ENCODE data around the gene ADAMTS2. TPM values are rescaled to one million over a fixed set of nuclear protein-coding genes. Genes with fewer than 3 reads are reported as not detected.

Gene ADAMTS2
- total and polyA plus RNA-seq, 12 donors, result 4.3 to 70.3 (median 22.4) TPM

GRCh38 chr5:179376701-179377420 lies 31.6 kb upstream of the ADAMTS2 start:
- Histone ChIP-seq H3K27ac (no peak overlapping the region), H3K9me3 (replicated peaks in 1 of 3) (no peaks in the 10 kb centered on the region), H3K27me3 (no peaks in the 10 kb centered on the region), H3K4me1 (replicated peaks in 1 of 2) (no peaks in the 10 kb centered on the region), H3K36me3 (replicated peaks in 1 of 2) (no peaks in the 10 kb centered on the region), H3K4me3 (no peak overlapping the region)
- 81 to 89% (median 86%) methylated on average over 16 to 19 of the region's 19 CpGs for WGBS, 4 donors
- DNase-seq, result no peak
- no peak for TF ChIP-seq CTCF (IDR thresholded peaks at IDR 0.05)
- no peak for TF ChIP-seq POLR2A (IDR thresholded peaks at IDR 0.05)
- intact Hi-C loops (cut with DNase I), result no loop called here

GRCh38 chr5:179375831-179376365 lies 30.6 kb upstream of the ADAMTS2 start:
- TF ChIP-seq POLR2A (IDR thresholded peaks at IDR 0.05), result no peak
- TF ChIP-seq CTCF (IDR thresholded peaks at IDR 0.05), result no peak
- intact Hi-C loops (cut with DNase I), result no loop called here
- no peak for DNase-seq
- H3K4me3 ChIP-seq, result no peak overlapping the region
- no peaks in the 10 kb centered on the region for H3K9me3 ChIP-seq (replicated peaks in 1 of 3)
- no peaks in the 10 kb centered on the region for H3K27me3 ChIP-seq
- H3K27ac ChIP-seq, result no peak overlapping the region
- no peaks in the 10 kb centered on the region for H3K36me3 ChIP-seq (replicated peaks in 1 of 2)
- H3K4me1 ChIP-seq (replicated peaks in 1 of 2), result no peaks in the 10 kb centered on the region
- 57 to 100% (median 66%) methylated on average over 1 to 2 of the region's 2 CpGs for WGBS, 4 donors

GRCh38 chr5:179375236-179375685 lies 30.0 kb upstream of the ADAMTS2 start:
- Histone ChIP-seq H3K4me3 (no peak overlapping the region), H3K4me1 (replicated peaks in 1 of 2) (no peaks in the 10 kb centered on the region), H3K27ac (no peak overlapping the region), H3K36me3 (replicated peaks in 1 of 2) (no peaks in the 10 kb centered on the region), H3K27me3 (no peaks in the 10 kb centered on the region), H3K9me3 (replicated peaks in 1 of 3) (no peaks in the 10 kb centered on the region)
- TF ChIP-seq CTCF (IDR thresholded peaks at IDR 0.05), result no peak
- TF ChIP-seq POLR2A (IDR thresholded peaks at IDR 0.05), result no peak
- intact Hi-C loops (cut with DNase I), result no loop called here
- WGBS, 4 donors, result 67 to 83% (median 73%) methylated on average over 3 of the region's 3 CpGs
- DNase-seq, result no peak

GRCh38 chr5:179374506-179375235 lies 29.4 kb upstream of the ADAMTS2 start:
- Histone ChIP-seq H3K36me3 (replicated peaks in 1 of 2) (no peaks in the 10 kb centered on the region), H3K27ac (no peak overlapping the region), H3K4me3 (no peak overlapping the region), H3K9me3 (replicated peaks in 1 of 3) (no peaks in the 10 kb centered on the region), H3K4me1 (replicated peaks in 1 of 2) (no peaks in the 10 kb centered on the region), H3K27me3 (no peaks in the 10 kb centered on the region)
- WGBS, 4 donors, result 81 to 85% (median 82%) methylated on average over 31 of the region's 31 CpGs
- intact Hi-C loops (cut with DNase I), result no loop called here
- DNase-seq, result no peak
- TF ChIP-seq CTCF (IDR thresholded peaks at IDR 0.05) (no peak), POLR2A (IDR thresholded peaks at IDR 0.05) (no peak)
